Right cardiac atrium (tissue), 5 donors: ENCODE data around the gene ZNF324B. TPM values are rescaled to one million over a fixed set of nuclear protein-coding genes. Genes with fewer than 3 reads are reported as not detected.

Source experiments
- polyA plus RNA-seq: library from polyadenylated mRNA; stranded (reverse); fragments of 200-250 nt; gene quantifications from one replicate; pipeline ENCODE4 v1.2.3, GENCODE V29; 2013
- total RNA-seq, 4 donors: library from RNA; stranded (reverse); fragmentation: NEBNext Ultra II Directional; extraction: Animal tissue kit (Norgen Biotek cat#: 25700); gene quantifications; one replicate each; pipeline ENCODE4 v1.2.1, GENCODE V29; 2021
- donor health status: healthy with polysubstance abuse.
- donor health status: DM: no; HTN: yes; CAD: no.
- donor health status: DM: no; HTN: no; CAD: no.
- donor health status: DM: no; HTN: yes; CAD: no; lungs with severe emphysema.
- donor health status: DM: yes; HTN: yes; CAD: no.

Gene ZNF324B
- total and polyA plus RNA-seq, 5 donors, result 1.9 to 4.8 (median 3.2) TPM

Other genes starting within 250 kb of the ZNF324B start
- gene ZNF544, start 222.7 kb upstream of the ZNF324B start, total RNA-seq, result 10 to 100 TPM; 23.7 to 29.5 (median 26.1) TPM
- gene ZNF544, start 222.7 kb upstream of the ZNF324B start, polyA plus RNA-seq, result 29.1 TPM
- 1 to 10 TPM; 5.3 to 6.7 (median 6.0) TPM for gene ZNF8, start 172.7 kb upstream of the ZNF324B start, total RNA-seq
- 3.1 TPM for gene ZNF8, start 172.7 kb upstream of the ZNF324B start, polyA plus RNA-seq
- 10 to 100 TPM; 19.9 to 24.1 (median 21.1) TPM for gene ERVK3-1, start 146.2 kb upstream of the ZNF324B start, total RNA-seq
- 27.7 TPM for gene ERVK3-1, start 146.2 kb upstream of the ZNF324B start, polyA plus RNA-seq
- 1 to 10 TPM; 1.4 to 2.1 (median 1.9) TPM for gene ZSCAN22, start 124.6 kb upstream of the ZNF324B start, total RNA-seq
- gene ZSCAN22, start 124.6 kb upstream of the ZNF324B start, polyA plus RNA-seq, result 0.79 TPM
- gene A1BG, start 98.1 kb upstream of the ZNF324B start, total RNA-seq, result 10 to 100 TPM; 21.0 to 36.0 (median 28.6) TPM
- 32.6 TPM for gene A1BG, start 98.1 kb upstream of the ZNF324B start, polyA plus RNA-seq
- gene ZNF497, start 88.9 kb upstream of the ZNF324B start, total RNA-seq, result 1 to 10 TPM in 1 of 4 donors, under 1 TPM in 3; 0.33 to 1.1 (median 0.47) TPM
- 0.27 TPM for gene ZNF497, start 88.9 kb upstream of the ZNF324B start, polyA plus RNA-seq
- under 1 TPM; 0.33 to 0.82 (median 0.55) TPM for gene ZNF837, start 70.6 kb upstream of the ZNF324B start, total RNA-seq
- gene ZNF837, start 70.6 kb upstream of the ZNF324B start, polyA plus RNA-seq, result 0.52 TPM
- gene RPS5, start 64.4 kb upstream of the ZNF324B start, total RNA-seq, result 100 to 1,000 TPM; 513 to 681 (median 600) TPM
- 566 TPM for gene RPS5, start 64.4 kb upstream of the ZNF324B start, polyA plus RNA-seq
- not detected for gene RNF225, start 56.0 kb upstream of the ZNF324B start, total RNA-seq
- not detected for gene RNF225, start 56.0 kb upstream of the ZNF324B start, polyA plus RNA-seq
- gene ZNF584, start 43.0 kb upstream of the ZNF324B start, total RNA-seq, result 10 to 100 TPM; 19.2 to 22.6 (median 20.2) TPM
- 13.6 TPM for gene ZNF584, start 43.0 kb upstream of the ZNF324B start, polyA plus RNA-seq
- gene ZNF132, start 11.5 kb upstream of the ZNF324B start, total RNA-seq, result 1 to 10 TPM; 6.4 to 7.5 (median 6.8) TPM
- gene ZNF132, start 11.5 kb upstream of the ZNF324B start, polyA plus RNA-seq, result 2.4 TPM
- gene ZNF324, start 15.5 kb downstream of the ZNF324B start, total RNA-seq, result 1 to 10 TPM; 5.2 to 7.4 (median 6.9) TPM
- 3.3 TPM for gene ZNF324, start 15.5 kb downstream of the ZNF324B start, polyA plus RNA-seq
- 1 to 10 TPM; 4.8 to 7.6 (median 5.7) TPM for gene ZNF446, start 24.7 kb downstream of the ZNF324B start, total RNA-seq
- 6.4 TPM for gene ZNF446, start 24.7 kb downstream of the ZNF324B start, polyA plus RNA-seq
- 1 to 10 TPM; 5.3 to 8.1 (median 7.5) TPM for gene SLC27A5, start 60.4 kb downstream of the ZNF324B start, total RNA-seq
- 7.6 TPM for gene SLC27A5, start 60.4 kb downstream of the ZNF324B start, polyA plus RNA-seq
- gene ZBTB45, start 68.2 kb downstream of the ZNF324B start, total RNA-seq, result 10 to 100 TPM in 3 of 4 donors, 1 to 10 TPM in 1; 9.9 to 13.1 (median 11.1) TPM
- gene ZBTB45, start 68.2 kb downstream of the ZNF324B start, polyA plus RNA-seq, result 7.0 TPM
- gene TRIM28, start 92.4 kb downstream of the ZNF324B start, total RNA-seq, result 100 to 1,000 TPM; 139 to 161 (median 148) TPM
- gene TRIM28, start 92.4 kb downstream of the ZNF324B start, polyA plus RNA-seq, result 98.7 TPM
- gene CHMP2A, start 103.5 kb downstream of the ZNF324B start, total RNA-seq, result 100 to 1,000 TPM; 106 to 116 (median 114) TPM
- 196 TPM for gene CHMP2A, start 103.5 kb downstream of the ZNF324B start, polyA plus RNA-seq
- 100 to 1,000 TPM; 117 to 137 (median 123) TPM for gene UBE2M, start 107.0 kb downstream of the ZNF324B start, total RNA-seq
- 92.7 TPM for gene UBE2M, start 107.0 kb downstream of the ZNF324B start, polyA plus RNA-seq
- 10 to 100 TPM; 10.1 to 15.6 (median 12.8) TPM for gene MZF1, start 121.7 kb downstream of the ZNF324B start, total RNA-seq
- gene MZF1, start 121.7 kb downstream of the ZNF324B start, polyA plus RNA-seq, result 12.0 TPM